Activated CD8-positive, alpha-beta memory T cell treated with anti-CD3 and anti-CD28 coated beads, Interleukin-2, amount 50 U/mL, for 24 hours (primary cell): ENCODE results near the gene ICE1.
"Not testable (repeated sequence)": the region's sequence is repeated elsewhere in the genome, so short reads cannot be mapped to it uniquely, and the experiment has no call there.

Experiments used
- DNase-seq: peaks from one replicate; pipeline ENCODE4 v3.0.0-alpha.2; 2020; ENCODE audit errors: extremely low read depth

ICE1 gene

DNA sequence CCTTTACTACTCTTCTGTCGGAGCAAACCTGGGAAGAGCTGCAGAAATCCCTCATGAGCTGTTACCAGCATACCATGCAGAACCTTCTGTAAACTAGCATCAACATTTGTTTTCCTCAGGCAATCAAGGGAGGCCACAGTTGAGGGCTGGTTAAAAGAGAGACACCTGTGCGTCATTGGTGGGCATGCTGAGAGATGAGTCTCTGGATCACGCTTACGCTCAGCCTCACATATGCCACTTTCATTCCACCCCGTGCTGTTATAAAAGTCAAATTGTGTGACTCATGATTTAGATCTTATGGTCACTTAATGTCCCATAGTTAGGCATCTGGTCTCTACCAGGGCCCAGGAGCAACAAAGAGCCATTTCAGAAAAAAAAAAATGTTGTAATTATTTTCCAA lies 18.1 kb upstream of the ICE1 start:
- DNase-seq: no peak

DNA sequence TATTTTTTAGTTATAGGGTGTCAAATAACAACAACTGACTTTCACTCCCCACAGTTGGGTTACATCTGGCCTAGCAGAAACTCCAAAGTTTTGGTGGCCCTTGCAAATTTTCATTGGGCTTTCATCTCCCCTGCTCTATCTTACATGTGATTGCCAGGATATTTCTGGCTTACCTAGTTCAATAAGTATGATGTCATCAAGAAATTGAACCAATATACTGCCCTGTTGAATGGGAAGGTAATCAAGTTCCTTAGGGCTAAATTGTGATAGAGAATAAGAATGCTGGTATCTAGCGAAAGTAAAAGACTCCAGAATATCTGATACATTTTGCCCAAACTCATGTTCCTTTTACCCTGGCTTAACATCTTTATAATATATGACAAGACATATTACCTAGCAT lies 17.0 kb upstream of the ICE1 start:
- DNase-seq: no peak

DNA sequence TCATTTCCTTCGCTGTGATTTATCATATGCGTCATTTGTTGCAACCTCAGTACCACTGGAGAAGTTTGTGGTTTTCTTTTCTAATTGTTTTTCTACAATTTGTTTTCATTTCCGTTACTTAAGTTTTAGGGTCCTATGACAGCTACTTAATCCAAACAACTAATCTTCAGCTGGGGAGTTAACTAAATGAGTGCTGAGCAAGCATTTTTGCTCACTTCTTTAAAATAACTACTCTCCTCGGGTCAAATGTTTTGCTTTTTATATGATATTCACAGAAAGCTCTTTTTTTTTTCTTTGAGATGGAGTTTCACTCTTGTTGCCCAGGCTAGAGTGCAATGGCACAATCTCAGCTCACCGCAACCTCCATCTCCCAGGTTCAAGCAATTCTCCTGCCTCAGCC lies 14.6 kb upstream of the ICE1 start:
- no peak for DNase-seq

DNA sequence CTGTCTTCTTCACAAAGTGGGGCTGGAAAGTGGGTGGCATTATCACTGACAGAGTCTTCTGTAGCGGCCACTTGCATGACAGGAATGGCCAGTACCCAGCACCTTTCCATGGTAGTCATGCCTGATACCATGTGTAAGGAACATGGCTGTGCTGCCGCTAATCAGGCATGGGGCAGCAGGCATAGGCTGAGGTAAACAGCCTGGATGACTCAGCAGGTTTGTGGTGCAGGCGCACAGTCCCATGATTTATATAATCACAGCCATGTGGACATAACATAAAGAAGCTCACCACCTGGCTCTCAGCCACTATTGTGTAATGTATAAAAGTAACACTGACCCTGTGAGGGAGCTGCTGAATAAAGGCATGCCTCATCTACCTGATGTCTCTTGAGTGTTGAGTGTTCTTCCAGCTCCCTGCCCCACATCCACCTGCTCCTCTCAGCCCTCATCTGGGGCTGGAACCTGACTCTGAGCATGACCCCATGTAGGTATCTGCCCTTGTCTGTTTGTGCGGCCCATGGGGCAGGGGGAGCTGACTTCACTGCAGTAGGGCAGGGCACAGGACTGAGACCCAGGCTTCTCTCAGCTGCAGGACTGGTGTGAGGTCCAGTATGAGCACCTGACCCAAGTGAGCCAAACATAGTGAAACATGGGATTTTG lies 13.2 kb upstream of the ICE1 start:
- no peak for DNase-seq

DNA sequence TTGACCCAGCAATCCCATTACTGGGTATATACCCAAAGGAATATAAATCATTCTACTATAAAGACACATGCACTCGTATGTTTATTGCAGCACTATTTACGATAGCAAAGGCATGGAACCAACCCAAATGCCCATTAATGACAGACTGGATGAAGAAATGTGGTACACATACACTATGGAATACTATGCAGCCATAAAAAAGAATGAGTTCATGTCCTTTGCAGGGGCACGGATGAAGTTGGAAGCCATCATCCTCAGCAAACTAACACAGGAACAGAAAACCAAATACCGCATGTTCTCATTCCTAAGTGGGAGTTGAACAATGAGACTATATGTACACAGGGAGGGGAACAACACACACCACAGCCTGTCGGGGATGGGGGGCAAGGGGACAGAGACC lies 8.6 kb upstream of the ICE1 start:
- DNase-seq: not testable (repeated sequence)

DNA sequence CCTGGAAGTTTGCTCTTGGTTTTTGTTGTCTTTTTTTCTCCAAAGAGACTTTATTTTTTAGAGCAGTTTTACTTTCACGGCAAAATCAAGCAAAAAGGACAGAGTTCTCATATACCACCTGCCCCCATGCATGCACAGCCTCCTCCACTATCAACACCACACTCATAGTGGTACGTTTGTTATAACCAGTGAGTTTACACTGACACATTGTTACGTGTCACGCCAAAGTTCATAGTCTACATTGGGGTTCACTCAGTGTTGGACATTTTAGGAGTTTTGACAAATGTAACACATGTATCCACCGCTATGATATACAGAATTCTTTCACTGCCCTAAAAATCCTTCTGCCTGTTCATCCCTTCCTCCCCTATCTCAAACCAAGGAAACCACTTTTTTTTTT lies 7.5 kb upstream of the ICE1 start:
- no peak for DNase-seq

DNA sequence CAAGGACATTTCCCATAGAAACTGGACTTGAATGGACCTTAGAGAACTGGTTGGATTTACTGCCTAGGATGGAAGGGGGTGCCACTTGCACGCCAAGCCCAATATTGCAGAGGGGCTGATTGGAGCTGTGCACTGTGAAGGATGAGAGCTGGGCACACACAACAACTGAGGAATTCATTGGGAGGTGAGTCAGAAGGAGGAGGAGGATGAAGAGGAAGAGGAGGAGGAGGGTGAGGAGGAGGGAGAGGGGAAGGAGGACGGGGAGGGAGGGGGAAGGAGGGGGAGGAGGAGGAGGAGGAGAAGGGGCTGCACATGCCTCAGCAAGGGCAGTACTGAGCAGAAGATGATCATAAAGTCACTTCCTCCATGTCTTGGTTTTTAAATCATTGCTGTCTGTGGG lies 5.7 kb upstream of the ICE1 start:
- DNase-seq: no peak

DNA sequence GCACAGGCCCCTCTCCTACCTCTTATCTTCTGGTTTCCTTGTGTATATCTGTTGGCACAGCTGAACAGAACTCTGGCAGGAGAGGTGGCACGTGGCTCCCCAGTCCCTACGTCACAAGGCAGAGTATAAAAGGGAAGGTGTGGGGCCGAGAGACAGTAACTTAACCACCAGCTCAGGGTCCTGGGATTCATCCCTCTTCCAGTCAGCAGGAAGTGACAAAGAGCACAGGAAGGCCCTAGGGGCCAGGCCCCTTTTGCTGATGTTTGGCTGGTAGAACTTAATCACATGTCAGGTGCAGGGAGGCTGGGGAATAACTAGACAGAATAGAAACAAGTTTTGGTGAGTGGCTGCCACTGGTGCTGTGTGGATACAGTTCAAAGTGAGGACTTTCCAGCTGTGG lies 4.5 kb upstream of the ICE1 start:
- DNase-seq: no peak

DNA sequence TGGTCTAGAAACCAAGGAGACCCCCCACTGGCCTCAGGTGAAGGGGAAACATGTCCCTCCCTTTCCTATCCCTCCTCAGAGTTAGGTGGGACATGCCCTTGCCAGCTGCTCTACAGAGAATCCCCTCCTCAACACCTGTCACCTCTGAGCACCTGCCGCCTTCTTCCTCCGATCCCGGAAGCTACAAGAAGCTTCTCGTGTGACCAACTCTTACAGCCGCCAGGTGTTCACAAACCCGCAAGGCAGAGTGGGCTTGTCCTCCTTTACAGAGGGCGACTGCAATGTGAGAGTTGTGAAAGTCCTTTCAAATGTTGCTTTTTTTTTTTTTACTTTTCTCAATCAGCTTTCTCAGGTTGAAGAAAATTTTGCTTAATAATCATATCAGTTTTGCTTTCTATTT lies 3.7 kb upstream of the ICE1 start:
- no peak for DNase-seq

DNA sequence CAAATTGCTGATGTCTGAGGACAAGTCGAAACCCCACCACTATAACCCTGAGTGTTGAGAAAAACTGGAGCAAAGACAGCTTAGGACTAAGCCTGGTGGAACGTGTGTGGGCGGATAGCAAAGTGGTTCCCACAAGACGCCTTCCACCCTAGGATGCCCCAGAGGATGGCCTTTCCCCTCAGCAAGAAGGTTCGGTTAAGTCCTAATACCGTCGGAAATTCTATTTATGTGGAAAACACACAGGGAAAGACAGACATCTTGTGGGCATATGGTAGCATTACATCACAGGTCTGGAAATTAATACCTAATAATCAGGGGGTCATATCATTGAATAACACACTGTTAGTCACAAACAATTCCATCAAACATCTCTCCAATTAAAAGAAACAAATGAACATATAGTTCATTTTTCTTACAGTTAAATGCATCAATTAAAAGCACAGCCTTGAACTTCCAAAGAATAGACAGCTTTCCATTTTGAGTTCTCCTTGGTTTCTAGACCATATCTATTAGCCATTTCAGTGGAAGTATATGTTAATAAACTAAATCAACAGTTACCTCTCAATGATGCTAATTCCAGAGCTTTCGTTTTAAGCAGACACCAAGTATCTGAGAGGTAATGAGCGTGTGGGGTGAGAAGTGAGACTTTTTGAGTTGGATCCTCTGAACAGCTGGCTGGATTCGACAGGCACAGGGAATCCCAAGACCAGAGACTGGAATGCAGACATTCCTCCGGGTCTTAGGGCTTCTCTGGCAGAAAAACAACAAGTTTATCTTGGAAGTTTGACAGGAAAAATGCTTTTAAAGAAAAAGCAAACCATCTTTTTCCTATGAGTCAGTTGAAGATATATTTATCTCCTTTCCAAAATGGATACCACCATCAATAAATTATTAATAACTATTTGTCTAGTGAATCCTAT lies 2.9 kb upstream of the ICE1 start:
- DNase-seq: no peak

DNA sequence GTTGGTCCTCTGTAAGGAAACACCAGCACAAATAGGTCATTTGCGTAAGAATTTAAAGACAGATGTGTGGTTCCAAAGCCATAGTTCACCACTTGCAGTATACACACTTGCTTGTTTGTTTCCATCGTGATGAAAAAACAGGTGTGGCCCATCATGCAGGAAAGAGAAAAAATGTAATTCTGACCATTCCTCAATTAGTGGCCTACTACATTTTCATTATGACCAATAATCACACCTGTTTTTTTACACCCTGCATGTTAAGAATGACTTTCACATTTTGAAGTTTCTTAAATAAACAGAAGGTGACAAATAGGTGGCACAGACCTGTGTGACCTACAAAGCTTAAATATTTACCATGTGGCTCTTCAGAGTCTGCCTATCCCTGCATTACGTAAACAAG lies 2.2 kb upstream of the ICE1 start:
- DNase-seq: no peak

DNA sequence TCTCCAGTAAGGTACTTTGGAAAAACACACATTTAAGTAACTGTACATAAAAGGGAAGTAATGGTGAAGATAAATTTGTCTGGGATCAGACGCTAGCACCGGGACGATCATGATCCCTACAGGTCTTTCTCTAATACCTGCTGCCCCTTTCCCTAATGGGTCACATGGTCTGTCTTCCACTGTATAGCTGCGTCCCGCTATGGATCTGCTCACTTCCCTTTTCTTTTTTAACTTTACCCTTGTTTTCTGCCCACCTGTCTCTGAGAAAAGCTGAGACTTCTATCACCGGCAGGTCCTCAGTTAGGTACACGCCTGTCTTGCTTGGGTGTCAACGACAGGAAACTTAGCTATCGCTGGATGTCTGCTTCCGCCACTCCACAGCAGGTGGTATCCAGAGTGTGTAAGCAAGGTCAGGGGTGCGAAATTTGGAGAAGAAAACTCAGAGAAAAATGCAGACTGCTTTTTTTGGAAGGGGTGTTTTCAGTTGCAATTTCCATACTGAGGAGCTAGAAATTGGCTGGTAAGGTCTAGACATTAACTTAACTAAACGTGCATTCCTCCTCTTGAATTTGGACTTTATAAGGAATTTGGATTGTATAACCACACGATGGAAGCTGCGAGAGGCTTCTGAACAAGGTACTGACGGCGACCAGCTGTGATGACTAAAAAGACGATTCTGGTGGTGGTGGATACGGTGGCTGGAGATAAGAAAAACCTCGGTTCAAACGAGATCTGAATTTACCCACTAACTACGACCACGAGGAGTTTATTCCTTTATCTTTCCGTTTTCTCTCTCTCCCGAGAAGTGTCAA lies 1.1 kb upstream of the ICE1 start:
- DNase-seq: no peak

DNA sequence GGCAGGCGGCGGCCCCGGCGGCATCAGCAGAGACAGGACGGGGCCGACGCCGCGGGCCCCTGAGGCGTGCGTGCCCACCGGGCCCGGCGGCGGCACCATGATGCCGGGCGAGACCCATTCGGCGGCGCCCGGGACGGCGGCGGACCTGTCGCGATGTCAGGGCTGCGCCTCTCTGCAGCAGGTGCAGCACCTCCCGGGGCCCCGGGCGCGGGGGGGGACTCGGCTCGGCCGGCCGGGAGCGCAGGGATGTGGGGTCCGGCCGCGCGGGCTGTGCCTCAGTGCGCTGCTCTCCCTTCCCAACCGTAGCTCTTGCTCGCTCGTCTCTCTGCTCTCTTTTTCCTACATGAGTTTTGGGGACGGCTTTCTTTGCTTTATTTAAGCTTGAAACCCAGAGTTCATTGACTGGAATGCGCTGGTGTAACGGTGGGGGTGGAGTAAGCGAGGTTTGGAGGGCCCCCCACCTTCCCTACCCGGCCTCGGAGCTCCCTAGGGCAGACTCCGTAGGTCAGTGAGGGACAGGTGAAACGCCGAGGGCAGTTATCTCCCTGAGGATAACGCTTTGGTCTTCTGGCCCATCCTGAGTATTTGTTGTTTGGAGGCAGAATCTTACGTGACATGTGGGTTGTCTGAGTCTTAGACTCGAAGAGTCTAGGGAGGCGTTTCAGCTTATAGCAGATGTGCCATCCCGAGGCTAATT lies 490 bp downstream of the ICE1 start:
- no peak for DNase-seq

DNA sequence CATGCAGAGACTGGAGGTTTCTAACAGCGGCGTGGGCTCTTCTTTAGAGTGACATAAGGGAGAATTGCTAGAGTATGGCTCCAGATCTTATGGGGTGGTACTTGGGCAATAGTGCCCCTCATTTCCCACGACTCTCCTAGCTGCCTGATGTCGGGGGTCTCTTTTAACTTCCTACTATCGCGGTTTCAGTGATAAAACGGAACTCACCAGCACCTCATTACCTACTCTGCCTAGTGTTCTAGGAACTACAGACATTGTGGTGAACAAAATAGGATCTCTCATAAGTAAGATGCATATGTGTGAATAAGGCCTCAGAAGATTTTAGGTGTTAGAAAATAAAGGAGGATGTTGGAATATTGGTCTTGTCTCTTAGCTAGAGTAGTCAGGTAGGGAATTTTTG lies 1.1 kb downstream of the ICE1 start:
- no peak for DNase-seq

DNA sequence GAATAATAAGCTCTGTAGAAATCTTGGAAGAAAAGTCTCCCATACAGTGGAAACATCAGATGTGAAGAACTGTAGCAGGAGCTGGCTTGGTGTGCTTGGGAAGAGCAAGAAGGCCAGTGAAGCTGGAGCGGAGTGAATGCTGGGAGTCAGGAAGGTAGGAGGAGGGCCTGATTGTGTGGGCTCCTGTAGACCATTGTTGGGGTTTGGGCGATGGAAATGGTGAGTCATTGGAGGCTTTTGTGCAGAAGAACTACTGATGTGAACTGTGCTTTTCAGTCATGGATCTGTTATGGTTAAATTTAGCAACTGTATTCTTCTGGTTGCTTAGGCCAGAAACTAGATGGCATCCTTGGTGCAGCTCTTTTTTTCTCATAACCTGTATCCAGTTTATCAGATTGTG lies 2.3 kb downstream of the ICE1 start:
- DNase-seq: no peak

DNA sequence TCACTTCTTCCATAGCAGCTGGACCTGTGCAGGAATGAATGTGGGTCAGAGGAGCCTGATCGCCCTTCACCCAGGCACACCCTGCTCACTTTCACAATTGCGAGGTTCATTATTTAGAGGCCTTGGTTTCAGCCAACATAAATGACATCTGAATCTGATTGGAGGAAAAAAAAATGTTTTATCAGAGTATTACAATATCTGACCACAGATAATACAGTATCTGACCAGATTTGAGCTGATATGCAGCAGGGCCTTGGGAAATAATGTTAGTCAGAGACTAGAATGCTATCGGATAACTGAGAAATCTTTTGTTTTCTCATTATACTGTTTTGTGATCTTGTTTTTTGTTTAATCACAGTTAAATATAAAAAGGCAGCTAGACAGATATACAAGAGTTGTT lies 7.7 kb downstream of the ICE1 start:
- DNase-seq: no peak

DNA sequence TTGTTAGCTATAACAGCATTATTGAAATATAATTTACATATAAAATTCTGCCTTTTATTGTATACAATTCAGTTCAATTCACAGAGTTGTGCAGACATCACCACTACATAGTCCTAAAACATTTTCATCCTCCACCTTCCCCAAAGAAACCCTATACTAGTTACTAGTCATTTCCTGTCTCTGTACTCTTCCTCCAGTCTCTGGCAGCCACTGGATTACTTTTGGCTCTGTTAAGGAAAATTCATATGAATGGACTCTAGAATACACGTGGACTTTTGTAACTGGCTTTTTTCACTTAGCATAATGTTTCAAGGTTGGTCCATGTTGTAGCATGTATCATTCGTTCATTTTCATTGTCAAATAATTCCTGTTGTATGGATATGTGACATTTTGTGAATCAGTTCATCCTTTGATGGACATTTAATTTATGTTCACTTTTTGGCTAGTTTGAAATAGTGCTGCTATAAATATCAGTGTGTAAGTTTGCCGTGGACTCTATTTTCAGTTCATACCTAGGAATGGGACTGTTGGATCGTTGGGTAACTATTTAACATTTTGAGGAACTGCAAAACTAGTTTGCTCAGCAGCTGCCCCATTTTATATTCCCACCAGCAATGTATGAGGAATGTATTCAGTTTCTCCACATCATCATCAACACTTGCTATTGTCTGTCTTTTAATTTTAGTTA lies 9.7 kb downstream of the ICE1 start:
- no peak for DNase-seq

DNA sequence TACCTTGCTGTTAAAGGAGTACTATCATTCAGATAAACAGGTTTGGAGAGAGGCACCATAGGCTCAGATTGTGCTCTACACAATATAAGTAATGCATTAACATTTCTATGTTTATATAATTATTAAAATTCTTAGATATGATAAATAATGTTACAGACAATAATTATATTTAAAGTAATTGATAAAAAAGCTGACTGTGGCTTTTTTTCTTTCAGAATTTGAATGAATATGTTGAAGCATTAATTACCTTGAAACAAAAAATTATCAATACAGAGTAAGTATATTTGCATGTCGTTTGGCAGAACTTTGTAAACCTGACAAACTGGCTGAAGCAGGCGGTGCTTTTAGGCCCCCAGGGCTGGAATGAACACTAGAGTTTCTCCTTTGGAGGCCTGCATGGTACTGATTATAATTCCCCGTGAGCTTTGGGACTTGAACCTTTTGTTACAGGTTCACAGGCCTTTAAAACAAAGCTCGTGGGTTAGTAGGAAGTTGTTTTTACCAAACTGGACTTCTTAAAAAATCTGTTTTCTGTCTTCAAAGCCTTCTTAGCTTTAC lies 13.8 kb downstream of the ICE1 start:
- no peak for DNase-seq

DNA sequence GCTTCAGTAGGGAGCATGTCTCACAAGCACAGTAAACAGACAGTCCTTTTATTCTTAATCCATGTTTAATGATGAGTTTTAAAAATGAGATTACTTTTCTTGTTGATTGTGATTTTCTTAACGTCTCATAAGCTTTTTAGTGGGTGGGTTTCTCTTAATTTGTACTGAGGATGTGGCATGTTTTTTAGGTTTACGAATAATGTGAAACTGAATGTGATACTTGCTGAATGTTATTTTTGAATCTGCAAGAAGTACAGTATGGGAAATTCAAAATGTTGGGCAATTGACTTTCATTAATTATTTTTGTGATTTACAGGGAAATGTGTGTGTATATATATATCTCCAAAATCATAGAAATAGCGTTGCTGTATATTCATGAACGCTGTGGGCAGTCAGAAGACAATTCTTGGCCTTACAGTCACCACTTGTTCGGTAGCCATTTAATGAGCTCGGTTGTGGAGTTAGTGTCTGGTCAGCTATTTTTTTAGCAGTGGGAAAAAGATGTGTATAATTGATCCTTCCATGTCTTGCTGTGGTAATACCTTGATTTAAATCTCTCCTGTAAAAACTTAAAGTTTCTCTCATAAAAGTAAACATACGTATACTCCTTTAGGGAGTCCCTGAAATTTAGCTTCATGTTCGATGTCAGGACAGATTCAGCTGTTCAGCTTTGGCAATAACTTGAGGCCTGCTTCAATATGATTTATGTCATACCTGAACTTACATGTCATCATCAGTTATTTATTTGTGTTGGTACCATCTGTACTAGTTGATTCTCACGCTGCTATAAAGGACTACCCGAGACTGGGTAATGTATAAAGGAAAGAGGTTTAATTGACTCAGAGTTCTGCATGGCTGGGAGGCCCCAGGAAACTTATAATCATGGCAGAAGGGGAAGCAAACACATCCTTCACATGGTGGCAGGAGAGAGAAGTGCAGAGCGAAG lies 15.0 kb downstream of the ICE1 start:
- DNase-seq: no peak

DNA sequence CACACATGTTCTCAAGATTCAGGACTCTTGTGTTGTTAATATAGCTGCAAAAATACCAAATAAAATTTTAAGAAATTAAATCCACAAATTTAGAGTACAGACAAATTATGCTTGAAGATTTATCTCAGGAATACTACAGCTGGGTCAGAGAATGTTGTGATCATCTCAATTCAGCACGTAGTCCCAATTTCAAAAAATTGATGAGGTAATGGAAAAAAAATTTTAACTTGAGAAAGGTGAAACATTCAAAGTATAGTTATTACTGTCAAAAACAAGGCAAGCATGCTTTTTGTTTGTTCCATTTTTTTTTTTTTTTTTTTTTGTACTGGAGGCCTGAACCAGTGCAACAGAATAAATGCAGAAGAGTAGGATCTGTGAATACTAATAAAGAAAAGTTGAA lies 29.4 kb downstream of the ICE1 start:
- no peak for DNase-seq
